Neuronal stem cell (in vitro differentiated cells): ENCODE data around the gene MAPKAPK5. TPM values are rescaled to one million over a fixed set of nuclear protein-coding genes. Genes with fewer than 3 reads are reported as not detected.

Experiments used
- DNase-seq: peaks from one replicate; pipeline ENCODE4 v3.0.0-alpha.2; 2013; ENCODE audit warnings: low spot score
- H2AFZ ChIP-seq: one replicate; pipeline ENCODE4 v1.6.1; 2013; ENCODE audit warnings: mild to moderate bottlenecking, low read length, inconsistent platforms
- H2AK5ac ChIP-seq: 2 replicates; pipeline ENCODE4 v1.6.1; 2013; ENCODE audit warnings: low read depth, mild to moderate bottlenecking, inconsistent platforms, low read length, moderate library complexity, mixed read lengths
- H2BK120ac ChIP-seq: 2 replicates; pipeline ENCODE4 v1.6.1; 2013; ENCODE audit warnings: low read depth, mild to moderate bottlenecking, inconsistent platforms, low read length, moderate library complexity, mixed read lengths
- H2BK12ac ChIP-seq: one replicate; pipeline ENCODE4 v1.6.1; 2013; ENCODE audit warnings: low read length, inconsistent platforms
- H2BK15ac ChIP-seq: 2 replicates; pipeline ENCODE4 v1.6.1; 2013; ENCODE audit warnings: mild to moderate bottlenecking, low read length, inconsistent platforms, mixed read lengths
- H2BK5ac ChIP-seq: one replicate; pipeline ENCODE4 v1.6.1; 2013; ENCODE audit warnings: inconsistent platforms, mild to moderate bottlenecking, low read length, moderate library complexity
- H3K14ac ChIP-seq: one replicate; pipeline ENCODE4 v1.6.1; 2013; ENCODE audit warnings: low read length, inconsistent platforms
- H3K18ac ChIP-seq: 2 replicates; pipeline ENCODE4 v1.6.1; 2013; ENCODE audit warnings: low read length, inconsistent platforms
- H3K23ac ChIP-seq: 2 replicates; pipeline ENCODE4 v1.6.1; 2013; ENCODE audit warnings: low read depth, mild to moderate bottlenecking, mixed read lengths, low read length, inconsistent platforms; ENCODE audit not compliant: poor library complexity
- H3K27ac ChIP-seq: replicated peaks from 3 replicates; pipeline ENCODE4 v1.5.1; 2013; ENCODE audit warnings: low read length, inconsistent platforms
- H3K27me3 ChIP-seq, 3 experiments: 2 replicates each; pipeline ENCODE4 v1.6.1; 2013; ENCODE audit warnings: low read length in 3 of 3, mild to moderate bottlenecking in 2 of 3, inconsistent platforms in 1 of 3, low read depth in 1 of 3, mixed read lengths in 1 of 3, moderate library complexity in 1 of 3; ENCODE audit not compliant: control insufficient read depth in 3 of 3, insufficient read depth in 3 of 3
- H3K36me3 ChIP-seq, 2 donors: replicated peaks in 1 of 2; 2 replicates each; pipeline ENCODE4 v1.6.1; 2013; ENCODE audit warnings: low read length in 2 of 2; ENCODE audit not compliant: control insufficient read depth in 2 of 2, insufficient read depth in 2 of 2
- H3K4ac ChIP-seq: 2 replicates; pipeline ENCODE4 v1.6.1; 2013; ENCODE audit warnings: inconsistent platforms, mild to moderate bottlenecking, low read length, moderate library complexity
- H3K4me1 ChIP-seq, 2 donors: 1 replicate in 1 of 2; 2 replicates in 1 of 2; pipeline ENCODE4 v1.6.1; 2013; ENCODE audit warnings: low read length in 2 of 2, low read depth in 1 of 2; ENCODE audit not compliant: control insufficient read depth in 2 of 2, insufficient read depth in 1 of 2
- H3K4me2 ChIP-seq: one replicate; pipeline ENCODE4 v1.6.1; 2013; ENCODE audit warnings: mild to moderate bottlenecking, low read length, inconsistent platforms; ENCODE audit not compliant: insufficient read depth, poor library complexity, severe bottlenecking
- H3K4me3 ChIP-seq, 2 donors: 2 replicates each; pipeline ENCODE4 v1.5.1; 2013; ENCODE audit warnings: low read length in 2 of 2, mild to moderate bottlenecking in 2 of 2, inconsistent platforms in 1 of 2, moderate library complexity in 1 of 2
- H3K79me1 ChIP-seq: one replicate; pipeline ENCODE4 v1.6.1; 2013; ENCODE audit warnings: low read depth, mild to moderate bottlenecking, inconsistent platforms, low read length, moderate library complexity
- H3K9ac ChIP-seq: one replicate; pipeline ENCODE4 v1.6.1; 2013; ENCODE audit warnings: mild to moderate bottlenecking, low read depth, low read length, inconsistent platforms; ENCODE audit not compliant: poor library complexity
- H3K9me3 ChIP-seq, 2 donors: replicated peaks in 1 of 2; 2 replicates each; pipeline versions ENCODE3 to v1.6.1; 2013; ENCODE audit warnings: low read length in 2 of 2, mild to moderate bottlenecking in 2 of 2, inconsistent platforms in 1 of 2, low read depth in 1 of 2, mixed read lengths in 1 of 2, moderate library complexity in 1 of 2; ENCODE audit not compliant: control insufficient read depth in 2 of 2, insufficient read depth in 1 of 2
- H4K8ac ChIP-seq: one replicate; pipeline ENCODE4 v1.6.1; 2013; ENCODE audit warnings: low read depth, mild to moderate bottlenecking, inconsistent platforms, low read length, moderate library complexity
- H4K91ac ChIP-seq: one replicate; pipeline ENCODE4 v1.6.1; 2013; ENCODE audit warnings: low read length, low read depth, mild to moderate bottlenecking, inconsistent platforms; ENCODE audit not compliant: poor library complexity
- whole genome bisulfite sequencing, 2 donors: extraction: QIAGEN DNeasy Blood & Tissue Kit; methylation state at CpG; one replicate each; pipeline ENCODE4 v1.1.7; 2013; ENCODE audit warnings: missing lambda C conversion rate in 2 of 2, mixed read lengths in 1 of 2; ENCODE audit not compliant: insufficient read length in 2 of 2, insufficient replicate concordance in 1 of 2; ENCODE audit errors: extremely low coverage in 2 of 2; 5-methylcytosine and 5-hydroxymethylcytosine counted together
- polyA plus RNA-seq, 2 experiments: library from polyadenylated mRNA; stranded (reverse); fragments of 200-250 nt; gene quantifications; one replicate each; pipeline ENCODE4 v1.2.3, GENCODE V29; 2013

Gene MAPKAPK5, protein sequence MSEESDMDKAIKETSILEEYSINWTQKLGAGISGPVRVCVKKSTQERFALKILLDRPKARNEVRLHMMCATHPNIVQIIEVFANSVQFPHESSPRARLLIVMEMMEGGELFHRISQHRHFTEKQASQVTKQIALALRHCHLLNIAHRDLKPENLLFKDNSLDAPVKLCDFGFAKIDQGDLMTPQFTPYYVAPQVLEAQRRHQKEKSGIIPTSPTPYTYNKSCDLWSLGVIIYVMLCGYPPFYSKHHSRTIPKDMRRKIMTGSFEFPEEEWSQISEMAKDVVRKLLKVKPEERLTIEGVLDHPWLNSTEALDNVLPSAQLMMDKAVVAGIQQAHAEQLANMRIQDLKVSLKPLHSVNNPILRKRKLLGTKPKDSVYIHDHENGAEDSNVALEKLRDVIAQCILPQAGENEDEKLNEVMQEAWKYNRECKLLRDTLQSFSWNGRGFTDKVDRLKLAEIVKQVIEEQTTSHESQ
- 29.4 TPM for polyA plus RNA-seq (2013, experiment 1 of 2)
- 29.3 TPM for polyA plus RNA-seq (2013, experiment 2 of 2)

DNA sequence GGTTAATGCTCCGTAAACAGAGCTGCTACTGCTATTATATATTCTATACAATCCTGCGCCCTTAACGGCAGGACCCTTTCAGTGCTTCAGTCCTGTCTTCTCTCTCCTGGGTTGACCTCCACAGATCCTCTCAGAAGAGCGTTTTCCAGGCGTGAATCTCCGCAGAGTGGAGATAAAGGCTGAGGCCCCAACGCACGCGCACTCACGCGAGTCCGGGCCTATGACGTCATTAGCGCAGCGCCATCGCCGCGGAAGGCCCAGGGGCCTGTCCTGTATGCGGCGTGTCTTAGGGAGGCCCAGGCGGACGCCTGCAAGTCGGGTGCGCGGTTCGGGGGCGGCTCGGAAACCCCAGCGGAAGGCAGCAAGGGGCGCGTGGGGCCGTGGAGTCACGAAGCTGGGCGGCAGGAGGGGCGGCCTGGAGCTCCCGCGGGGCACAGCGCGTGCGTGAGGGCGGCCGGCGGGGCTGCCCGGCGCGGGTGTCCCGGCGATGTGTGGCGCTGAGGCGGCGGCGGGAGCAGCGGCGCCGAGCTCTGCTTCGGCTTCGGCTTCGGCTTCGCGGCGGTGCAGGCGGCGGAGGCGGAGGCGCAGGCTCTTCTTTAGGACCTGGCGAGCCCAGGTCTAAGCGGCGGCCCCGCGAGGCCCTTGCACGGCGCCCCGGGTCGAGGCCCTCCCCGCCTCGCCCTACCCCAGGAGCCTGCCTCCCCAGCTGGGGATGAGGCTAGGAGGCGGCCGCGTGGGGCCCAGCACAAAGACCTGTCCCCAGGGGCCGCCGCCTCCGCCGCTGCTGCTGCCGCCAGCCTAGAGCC, at the start of gene MAPKAPK5:
Gene MAPKAPK5, plus strand, starts transcription at position 479 of the 806 bp plus-strand sequence. CDS start 506 bp downstream, outside the sequence.
- Histone ChIP-seq H4K91ac (peak within 1 kb of the TSS; percentile 92), H2AFZ (peak within 1 kb of the TSS; percentile 97), H2BK5ac (peak within 1 kb of the TSS; percentile 95), H2BK12ac (no peak within 1 kb of the TSS), H3K27ac (peak within 1 kb of the TSS; percentile 77), H4K8ac (peak within 1 kb of the TSS; percentile 65), H3K4me1 (peaks cover 4 to 7% of the 10 kb centered on the region in 2 donors), H3K4ac (peak within 1 kb of the TSS; percentile 84), H3K9ac (peak within 1 kb of the TSS; percentile 99), H3K27me3 (no peaks in the 10 kb centered on the region), H3K18ac (peak within 1 kb of the TSS; percentile 100), H2BK120ac (peak within 1 kb of the TSS; percentile 47), H3K36me3 (peaks cover 10 to 45% of the 10 kb centered on the region in 2 donors), H3K9me3 (peaks cover 0 to 1% of the 10 kb centered on the region in 2 donors), H3K4me3 (peak within 1 kb of the TSS; percentile 63 to 93), H3K23ac (peak within 1 kb of the TSS; percentile 89), H3K4me2 (peak within 1 kb of the TSS; percentile 97), H2BK15ac (peak within 1 kb of the TSS; percentile 75), H2AK5ac (peak within 1 kb of the TSS; percentile 75), H3K79me1 (peaks cover 19% of the 10 kb centered on the region), H3K14ac (peak within 1 kb of the TSS; percentile 100)
- peak; percentile 97 for DNase-seq
- no CpG with 5 or more reads among the region's 84 CpGs for WGBS, 2 donors

DNA sequence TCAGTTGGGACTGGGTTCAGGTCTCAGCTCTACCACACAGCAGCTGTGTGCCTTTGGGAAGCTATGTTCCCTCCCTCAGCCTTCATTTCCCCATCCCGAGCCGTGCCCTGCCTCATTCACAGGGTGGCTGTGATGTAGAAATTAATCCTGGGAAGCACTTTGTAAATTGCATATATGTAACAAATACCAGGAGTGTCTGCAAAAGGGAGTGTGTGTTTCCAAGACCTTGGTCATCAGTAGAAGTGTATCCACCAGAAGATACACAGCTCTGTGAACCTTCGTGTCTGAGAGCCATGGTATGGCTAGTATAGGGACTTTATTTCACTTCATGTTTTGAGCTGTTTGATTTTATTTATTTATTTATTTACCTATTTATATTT, 49.2 kb upstream of the MAPKAPK5 start:
- Histone ChIP-seq H3K23ac (no peak overlapping the region), H4K8ac (no peak overlapping the region), H3K14ac (peak overlapping the region; percentile 38), H3K27me3 (no peaks in the 10 kb centered on the region), H2BK12ac (no peak overlapping the region), H2AFZ (no peak overlapping the region), H2BK120ac (no peak overlapping the region), H3K79me1 (peaks cover 3% of the 10 kb centered on the region), H2AK5ac (no peak overlapping the region), H3K4ac (no peak overlapping the region), H3K4me1 (no peaks in the 10 kb centered on the region), H3K36me3 (peaks cover 38 to 44% of the 10 kb centered on the region in 2 donors), H2BK15ac (no peak overlapping the region), H3K18ac (no peak overlapping the region), H3K9ac (no peak overlapping the region), H3K4me2 (no peak overlapping the region), H4K91ac (no peak overlapping the region), H3K9me3 (no peaks in the 10 kb centered on the region), H3K4me3 (no peak overlapping the region), H3K27ac (no peak overlapping the region), H2BK5ac (no peak overlapping the region)
- no peak for DNase-seq
- WGBS, 2 donors = no CpG with 5 or more reads among the region's 3 CpGs

DNA sequence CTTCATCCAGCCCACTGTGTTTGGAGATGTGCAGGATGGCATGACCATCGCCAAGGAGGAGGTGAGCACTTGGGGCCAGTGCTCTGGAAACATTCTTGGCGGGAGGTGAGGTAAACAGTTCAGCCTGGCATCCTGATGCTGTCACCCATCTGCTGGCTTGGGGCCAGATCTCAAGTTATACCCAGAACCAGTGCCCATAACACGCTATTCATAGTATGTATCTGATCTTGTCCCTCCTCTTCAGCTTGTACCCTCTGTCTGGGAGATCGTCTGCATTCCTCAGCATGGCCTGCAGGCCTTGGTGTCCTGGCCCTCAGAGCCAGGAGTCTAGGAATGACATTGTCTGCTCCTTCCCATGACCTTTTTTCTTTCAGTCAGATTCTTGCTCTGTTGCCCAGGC, 43.8 kb upstream of the MAPKAPK5 start:
- no peak for DNase-seq
- H2BK120ac ChIP-seq = no peak overlapping the region
- peaks cover 26 to 34% of the 10 kb centered on the region in 2 donors for H3K36me3 ChIP-seq
- no peak overlapping the region for H2AK5ac ChIP-seq
- H3K9me3 ChIP-seq = no peaks in the 10 kb centered on the region
- H3K4me3 ChIP-seq = no peak overlapping the region
- H2BK12ac ChIP-seq = no peak overlapping the region
- no peak overlapping the region for H3K4ac ChIP-seq
- H3K4me1 ChIP-seq = no peaks in the 10 kb centered on the region
- no peak overlapping the region for H4K91ac ChIP-seq
- no peak overlapping the region for H2BK15ac ChIP-seq
- H3K9ac ChIP-seq = no peak overlapping the region
- H3K27ac ChIP-seq = no peak overlapping the region
- no peak overlapping the region for H4K8ac ChIP-seq
- no peak overlapping the region for H3K23ac ChIP-seq
- WGBS, 2 donors = no CpG with 5 or more reads among the region's 4 CpGs
- no peak overlapping the region for H3K4me2 ChIP-seq
- H3K18ac ChIP-seq = no peak overlapping the region
- no peaks in the 10 kb centered on the region for H3K79me1 ChIP-seq
- H2BK5ac ChIP-seq = no peak overlapping the region
- H3K27me3 ChIP-seq = no peaks in the 10 kb centered on the region
- H3K14ac ChIP-seq = no peak overlapping the region
- no peak overlapping the region for H2AFZ ChIP-seq

DNA sequence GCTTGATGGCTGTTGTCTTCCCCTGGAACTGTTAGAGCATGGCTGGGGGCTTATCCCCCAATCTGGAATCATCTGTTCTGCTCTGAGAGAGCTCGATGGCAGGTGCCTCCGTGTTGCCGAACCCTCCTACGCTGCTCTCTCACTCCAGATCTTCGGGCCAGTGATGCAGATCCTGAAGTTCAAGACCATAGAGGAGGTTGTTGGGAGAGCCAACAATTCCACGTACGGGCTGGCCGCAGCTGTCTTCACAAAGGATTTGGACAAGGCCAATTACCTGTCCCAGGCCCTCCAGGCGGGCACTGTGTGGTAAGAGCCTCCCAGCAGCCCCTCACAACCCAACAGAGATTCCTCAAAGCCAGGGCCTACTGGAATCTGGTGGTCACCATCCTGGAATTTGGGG, 42.3 kb upstream of the MAPKAPK5 start:
- WGBS, 2 donors = no CpG with 5 or more reads among the region's 9 CpGs
- no peak overlapping the region for H3K9ac ChIP-seq
- no peak overlapping the region for H4K91ac ChIP-seq
- no peaks in the 10 kb centered on the region for H3K27me3 ChIP-seq
- no peak overlapping the region for H2BK15ac ChIP-seq
- no peak overlapping the region for H3K4me2 ChIP-seq
- no peaks in the 10 kb centered on the region for H3K79me1 ChIP-seq
- no peak overlapping the region for H2BK12ac ChIP-seq
- H3K14ac ChIP-seq = no peak overlapping the region
- peaks cover 26 to 30% of the 10 kb centered on the region in 2 donors for H3K36me3 ChIP-seq
- no peak overlapping the region for H3K27ac ChIP-seq
- no peak overlapping the region for H4K8ac ChIP-seq
- H3K4me3 ChIP-seq = no peak overlapping the region
- no peak overlapping the region for H2AFZ ChIP-seq
- no peak overlapping the region for H2AK5ac ChIP-seq
- no peak for DNase-seq
- H3K4ac ChIP-seq = no peak overlapping the region
- no peak overlapping the region for H3K18ac ChIP-seq
- H3K4me1 ChIP-seq = no peaks in the 10 kb centered on the region
- H2BK120ac ChIP-seq = no peak overlapping the region
- no peaks in the 10 kb centered on the region for H3K9me3 ChIP-seq
- H3K23ac ChIP-seq = no peak overlapping the region
- no peak overlapping the region for H2BK5ac ChIP-seq
